ENCODE measurements around the gene SLC7A6OS. TPM values are rescaled to one million over a fixed set of nuclear protein-coding genes. Genes with fewer than 3 reads are reported as not detected.

Gene SLC7A6OS
- total RNA-seq (2014; rRNA removed; shearing (Covaris generic)), result 15.6 and 19.1 TPM in 2 replicates

DNA sequence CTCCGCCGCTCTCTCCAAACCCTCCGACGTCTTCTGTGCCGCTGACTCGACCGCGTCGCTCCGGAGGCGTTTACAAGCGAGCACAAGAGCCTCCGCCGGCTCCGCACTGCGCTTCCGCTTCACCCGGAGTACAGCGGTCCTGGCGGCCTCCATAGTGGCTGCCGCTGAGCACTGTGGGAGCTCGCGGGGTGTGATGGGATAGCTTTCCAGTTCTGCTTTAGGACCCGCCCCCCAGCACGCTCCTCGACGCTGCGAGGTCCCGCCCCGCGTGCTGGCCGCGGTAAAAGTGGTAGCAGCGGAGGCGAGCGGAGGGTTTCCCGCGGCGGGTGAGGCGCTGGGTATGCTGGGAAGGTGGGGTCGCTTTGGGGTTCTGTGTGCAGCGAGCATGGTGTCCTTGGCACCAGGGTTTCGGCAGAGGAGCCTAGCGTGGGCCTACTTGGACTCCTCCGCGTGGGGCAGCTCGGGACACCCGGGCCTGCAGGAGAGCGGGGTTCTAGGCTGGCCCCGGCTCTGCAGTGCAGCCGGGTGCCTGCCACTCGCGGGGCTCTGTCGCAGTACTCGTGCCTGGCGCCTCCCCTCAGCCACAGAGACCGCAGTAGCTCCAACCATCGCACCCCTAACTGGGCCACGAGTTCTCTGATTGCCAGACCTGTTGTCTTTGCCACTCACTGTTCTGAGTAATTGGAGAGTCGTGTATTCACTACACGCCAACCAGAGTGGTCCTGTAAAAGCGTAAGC lies at the start of gene SLC7A6OS, which contains the start of gene PRMT7:
Gene SLC7A6OS, minus strand, starts transcription at position 173 of the 738 bp plus-strand sequence. Its CDS starts 20 bp downstream, at position 153.
Gene PRMT7, plus strand, starts transcription at position 246 of the 738 bp plus-strand sequence. CDS start 4,961 bp downstream, outside the sequence.
- Histone ChIP-seq H3K9me3 (replicated peaks) (no peaks in the 10 kb centered on the region), H3K4me3 (peak within 1 kb of the TSS; percentile 87), H3K27me3 (replicated peaks) (no peaks in the 10 kb centered on the region), H3K36me3 (peaks cover 64% of the 10 kb centered on the region), H3K27ac (peak within 1 kb of the TSS; percentile 10), H3K4me1 (replicated peaks) (peaks cover 13% of the 10 kb centered on the region)
- peak; percentile 87 to 89 for DNase-seq (ENCODE audit: low read depth in 1 of 2, low spot score in 2 of 2)

DNA sequence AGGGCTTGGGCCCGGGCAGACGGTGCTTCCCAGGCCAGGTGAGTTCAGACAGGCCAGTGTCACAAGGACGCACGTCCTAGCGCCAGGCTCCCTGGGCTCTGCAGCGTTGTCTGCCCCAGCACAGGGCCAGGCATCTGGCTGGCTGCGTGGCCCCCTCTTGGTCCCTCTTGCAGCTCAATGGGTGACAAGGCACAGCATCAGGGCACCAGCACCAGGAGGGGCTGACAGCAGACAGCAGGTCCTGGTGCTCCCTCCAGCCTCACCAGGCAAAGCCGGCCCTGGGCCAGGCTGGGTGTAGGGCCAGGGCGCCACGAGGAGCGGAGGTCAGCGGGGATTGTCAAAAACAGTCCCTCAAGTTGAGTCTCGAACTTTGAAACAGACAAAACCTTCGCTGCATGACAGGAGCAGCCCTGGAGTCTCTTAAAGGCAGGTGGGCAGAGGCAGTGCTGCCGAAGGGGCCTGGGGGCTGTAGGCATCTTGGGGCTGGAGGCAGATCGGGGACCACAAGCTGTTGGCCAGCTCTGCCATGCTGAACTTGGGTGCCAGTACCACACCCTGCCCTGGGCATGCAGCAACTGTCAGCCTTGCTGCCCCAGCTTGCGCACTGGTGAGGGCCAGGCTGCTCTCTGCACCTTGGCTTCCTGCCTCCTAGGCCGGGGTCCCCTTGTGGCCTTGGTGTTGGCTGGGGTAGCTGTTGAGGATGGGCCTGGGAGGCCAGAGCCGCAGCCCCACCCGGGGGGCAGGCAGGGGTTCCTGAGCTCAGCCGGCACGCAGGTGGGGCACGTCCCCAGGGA lies 48.8 kb upstream of the SLC7A6OS start:
- Histone ChIP-seq H3K4me3 (no peak overlapping the region), H3K36me3 (peaks cover 35% of the 10 kb centered on the region), H3K4me1 (replicated peaks) (no peaks in the 10 kb centered on the region), H3K9me3 (replicated peaks) (no peaks in the 10 kb centered on the region), H3K27ac (no peak overlapping the region), H3K27me3 (replicated peaks) (no peaks in the 10 kb centered on the region)
- DNase-seq (ENCODE audit: low read depth in 1 of 2, low spot score in 2 of 2), result no peak

DNA sequence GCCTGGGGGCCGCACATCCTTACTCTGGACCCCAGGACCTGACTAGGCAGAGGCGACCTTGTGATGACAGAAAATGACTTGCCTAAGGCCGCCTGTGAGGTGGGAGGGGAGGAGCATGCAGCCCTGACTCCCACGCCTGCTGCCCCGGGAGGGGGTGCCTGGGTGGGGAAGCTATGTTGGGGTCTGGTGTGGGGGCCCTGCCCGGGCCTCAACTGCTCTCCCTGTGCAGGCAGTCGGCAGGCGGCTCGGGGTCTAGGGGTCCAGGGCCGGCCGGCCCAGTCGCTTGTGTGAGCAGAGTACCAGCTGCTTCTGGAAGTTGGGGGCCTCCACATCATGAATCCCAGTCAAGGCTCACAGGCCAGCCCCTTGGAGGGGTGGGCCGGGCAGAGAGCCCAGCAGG lies 48.2 kb upstream of the SLC7A6OS start:
- no peak overlapping the region for H3K4me3 ChIP-seq
- H3K27ac ChIP-seq, result no peak overlapping the region
- peaks cover 39% of the 10 kb centered on the region for H3K36me3 ChIP-seq
- DNase-seq (ENCODE audit: low read depth in 1 of 2, low spot score in 2 of 2), result no peak
- no peaks in the 10 kb centered on the region for H3K4me1 ChIP-seq (replicated peaks)
- H3K9me3 ChIP-seq (replicated peaks), result no peaks in the 10 kb centered on the region
- no peaks in the 10 kb centered on the region for H3K27me3 ChIP-seq (replicated peaks)

DNA sequence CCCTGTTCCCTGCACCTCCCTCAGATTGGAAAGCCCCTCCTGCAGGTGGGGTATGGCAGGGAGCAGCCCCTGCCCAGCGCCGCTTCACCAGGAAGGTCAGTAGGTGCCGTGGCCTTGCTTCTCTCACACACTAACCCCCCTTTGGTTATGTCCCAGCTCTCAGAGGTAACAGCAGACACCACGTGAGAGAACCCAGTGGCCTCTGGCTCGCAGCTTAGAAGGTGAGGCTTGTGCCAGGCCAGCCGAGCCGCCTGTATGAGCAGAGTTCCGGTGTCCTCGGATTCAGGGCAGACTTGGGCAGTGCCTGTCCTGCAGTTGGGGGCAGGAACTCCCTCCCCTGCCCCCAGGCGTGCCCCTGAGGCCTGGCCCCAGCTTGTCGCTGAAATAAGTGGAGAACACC lies 47.2 kb upstream of the SLC7A6OS start:
- no peaks in the 10 kb centered on the region for H3K27me3 ChIP-seq (replicated peaks)
- H3K4me1 ChIP-seq (replicated peaks), result no peaks in the 10 kb centered on the region
- H3K27ac ChIP-seq, result no peak overlapping the region
- no peak overlapping the region for H3K4me3 ChIP-seq
- H3K9me3 ChIP-seq (replicated peaks), result no peaks in the 10 kb centered on the region
- no peak for DNase-seq (ENCODE audit: low read depth in 1 of 2, low spot score in 2 of 2)
- H3K36me3 ChIP-seq, result peaks cover 48% of the 10 kb centered on the region

DNA sequence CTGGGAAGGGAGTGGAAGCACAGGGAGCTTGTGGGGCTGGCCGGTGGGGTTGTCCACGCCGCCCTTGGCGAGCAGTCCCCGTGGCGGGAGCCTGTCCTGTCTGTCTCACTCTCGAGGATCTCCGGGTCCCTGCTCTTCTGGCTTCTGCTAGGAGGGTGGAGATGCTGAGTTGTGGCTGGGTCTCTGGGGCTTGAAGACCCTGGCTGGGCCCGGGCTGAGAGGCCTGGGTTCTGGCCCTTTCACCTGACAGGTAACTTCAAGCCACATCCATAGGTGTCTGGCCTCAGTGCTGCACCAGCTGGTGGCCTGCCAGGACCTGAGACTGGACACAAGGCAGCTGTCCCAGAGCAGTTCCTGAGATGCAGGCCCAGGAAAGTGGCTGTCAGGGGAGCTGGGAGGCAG lies 46.8 kb upstream of the SLC7A6OS start:
- Histone ChIP-seq H3K4me3 (no peak overlapping the region), H3K27ac (no peak overlapping the region), H3K36me3 (peaks cover 52% of the 10 kb centered on the region), H3K4me1 (replicated peaks) (no peaks in the 10 kb centered on the region), H3K27me3 (replicated peaks) (no peaks in the 10 kb centered on the region), H3K9me3 (replicated peaks) (no peaks in the 10 kb centered on the region)
- DNase-seq (ENCODE audit: low read depth in 1 of 2, low spot score in 2 of 2), result no peak

DNA sequence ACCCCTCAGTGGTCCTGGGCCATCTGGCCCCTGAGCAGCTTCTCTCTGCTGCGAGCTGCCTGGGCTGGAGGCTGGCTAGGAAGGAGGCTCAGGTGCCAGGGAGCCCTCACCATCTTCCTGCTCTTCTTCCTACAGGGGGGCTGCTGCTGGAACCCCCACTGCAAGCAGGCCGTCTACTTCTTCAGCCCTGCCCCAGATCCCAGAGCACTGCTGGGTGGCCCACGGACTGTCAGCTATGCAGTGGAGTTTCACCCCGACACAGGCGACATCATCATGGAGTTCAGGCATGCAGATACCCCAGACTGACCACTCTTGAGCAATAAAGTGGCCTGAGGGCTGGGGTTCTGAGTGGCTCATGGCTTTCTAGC lies 46.2 kb upstream of the SLC7A6OS start:
- Histone ChIP-seq H3K27me3 (replicated peaks) (no peaks in the 10 kb centered on the region), H3K4me3 (no peak overlapping the region), H3K4me1 (replicated peaks) (no peaks in the 10 kb centered on the region), H3K9me3 (replicated peaks) (no peaks in the 10 kb centered on the region), H3K36me3 (peaks cover 57% of the 10 kb centered on the region), H3K27ac (no peak overlapping the region)
- DNase-seq (ENCODE audit: low read depth in 1 of 2, low spot score in 2 of 2), result no peak

DNA sequence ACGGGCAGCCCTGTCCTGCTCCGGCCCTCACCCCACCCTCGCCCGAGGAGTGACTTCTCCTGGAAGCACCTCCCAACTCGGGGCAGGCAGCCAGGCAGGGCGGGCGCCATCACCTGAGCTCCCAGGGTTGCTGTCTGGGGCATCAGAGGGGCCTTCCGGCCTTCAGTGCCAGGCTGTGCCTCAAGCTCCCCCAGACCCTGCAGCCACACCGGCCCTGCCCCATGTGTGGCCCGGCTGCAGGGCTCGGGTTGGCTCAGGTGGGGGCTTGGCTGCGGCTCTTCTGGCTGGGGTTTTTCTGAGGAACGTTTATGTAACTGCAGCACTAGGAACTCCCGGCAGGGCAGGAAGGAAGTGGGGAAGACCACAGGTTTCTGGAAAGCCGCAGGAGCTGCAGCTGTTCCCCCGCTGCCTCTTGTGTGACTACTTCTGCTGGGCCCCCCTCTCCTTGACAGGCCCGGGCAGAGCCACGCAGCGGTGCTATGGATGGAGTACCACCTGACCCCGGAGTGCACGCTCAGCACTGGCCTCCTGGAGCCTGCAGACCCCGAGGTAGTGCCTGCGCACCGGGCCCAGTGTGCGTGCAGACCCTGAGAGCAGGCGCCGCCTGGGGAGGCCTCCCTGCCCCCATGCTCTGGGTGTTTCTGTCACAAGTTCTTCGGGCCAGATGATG lies 45.6 kb upstream of the SLC7A6OS start:
- Histone ChIP-seq H3K27ac (no peak overlapping the region), H3K4me3 (no peak overlapping the region), H3K27me3 (replicated peaks) (no peaks in the 10 kb centered on the region), H3K9me3 (replicated peaks) (no peaks in the 10 kb centered on the region), H3K4me1 (replicated peaks) (no peaks in the 10 kb centered on the region), H3K36me3 (peaks cover 63% of the 10 kb centered on the region)
- DNase-seq (ENCODE audit: low read depth in 1 of 2, low spot score in 2 of 2), result no peak

DNA sequence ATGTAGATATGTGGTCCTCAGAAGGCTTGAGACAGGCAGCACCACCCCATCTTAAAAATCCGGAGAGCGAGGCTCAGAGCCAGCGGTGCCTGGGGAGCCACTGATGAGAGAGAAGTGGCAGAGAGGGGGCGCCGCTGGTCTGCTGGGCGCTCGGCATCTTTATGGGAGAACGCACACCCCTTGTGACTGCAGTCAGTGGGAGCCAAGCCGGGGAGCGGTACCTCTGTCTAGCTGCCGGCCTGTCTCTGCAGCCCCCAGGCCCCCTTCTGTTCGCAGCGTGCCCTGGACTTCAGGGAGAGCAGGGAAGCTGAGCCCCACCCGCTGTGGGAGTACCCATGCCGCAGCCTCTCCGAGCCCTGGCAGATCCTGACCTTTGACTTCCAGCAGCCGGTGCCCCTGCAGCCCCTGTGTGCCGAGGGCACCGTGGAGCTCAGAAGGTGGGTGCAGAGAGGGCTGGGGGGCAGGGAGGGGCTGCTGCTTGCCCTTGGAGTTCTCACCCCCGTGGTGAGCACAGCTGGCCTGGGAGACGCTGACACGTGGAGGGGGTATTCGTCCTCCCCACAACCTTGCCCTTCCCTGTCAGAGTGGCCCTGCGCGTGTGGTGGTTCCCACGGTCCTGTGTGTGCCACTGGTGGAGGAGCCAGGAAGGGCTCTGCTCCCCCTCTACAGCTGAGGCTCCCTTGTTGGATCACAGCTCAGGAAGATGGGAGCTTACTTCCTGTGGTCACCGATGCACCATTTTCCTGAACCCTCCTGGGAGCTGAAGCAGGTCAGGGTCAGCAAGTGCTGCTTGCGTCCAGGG lies 44.9 kb upstream of the SLC7A6OS start:
- Histone ChIP-seq H3K4me1 (replicated peaks) (no peaks in the 10 kb centered on the region), H3K36me3 (peaks cover 68% of the 10 kb centered on the region), H3K9me3 (replicated peaks) (no peaks in the 10 kb centered on the region), H3K27me3 (replicated peaks) (no peaks in the 10 kb centered on the region), H3K27ac (no peak overlapping the region), H3K4me3 (no peak overlapping the region)
- no peak for DNase-seq (ENCODE audit: low read depth in 1 of 2, low spot score in 2 of 2)

DNA sequence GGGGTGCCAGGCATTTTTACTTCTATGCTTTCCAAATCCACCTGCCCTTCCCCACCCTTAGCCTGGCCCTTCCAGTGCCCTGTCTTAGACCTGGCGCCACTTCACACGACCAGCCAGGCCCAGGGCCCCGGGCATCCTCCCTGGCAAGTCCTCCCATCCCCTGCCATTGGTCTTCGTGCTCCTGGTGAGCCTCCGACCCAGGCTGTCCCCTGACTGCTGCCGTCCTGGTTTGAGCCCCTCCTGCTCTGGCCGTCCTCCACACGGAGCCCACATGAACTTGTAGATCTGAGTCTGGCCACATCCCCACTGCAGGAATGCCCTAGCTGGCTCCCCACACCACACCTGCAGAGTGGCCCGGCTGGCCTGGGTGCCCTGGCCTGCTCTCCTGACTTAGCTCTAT lies 44.1 kb upstream of the SLC7A6OS start:
- no peak overlapping the region for H3K27ac ChIP-seq
- no peaks in the 10 kb centered on the region for H3K4me1 ChIP-seq (replicated peaks)
- H3K9me3 ChIP-seq (replicated peaks), result no peaks in the 10 kb centered on the region
- DNase-seq (ENCODE audit: low read depth in 1 of 2, low spot score in 2 of 2), result no peak
- no peaks in the 10 kb centered on the region for H3K27me3 ChIP-seq (replicated peaks)
- no peak overlapping the region for H3K4me3 ChIP-seq
- peaks cover 72% of the 10 kb centered on the region for H3K36me3 ChIP-seq

DNA sequence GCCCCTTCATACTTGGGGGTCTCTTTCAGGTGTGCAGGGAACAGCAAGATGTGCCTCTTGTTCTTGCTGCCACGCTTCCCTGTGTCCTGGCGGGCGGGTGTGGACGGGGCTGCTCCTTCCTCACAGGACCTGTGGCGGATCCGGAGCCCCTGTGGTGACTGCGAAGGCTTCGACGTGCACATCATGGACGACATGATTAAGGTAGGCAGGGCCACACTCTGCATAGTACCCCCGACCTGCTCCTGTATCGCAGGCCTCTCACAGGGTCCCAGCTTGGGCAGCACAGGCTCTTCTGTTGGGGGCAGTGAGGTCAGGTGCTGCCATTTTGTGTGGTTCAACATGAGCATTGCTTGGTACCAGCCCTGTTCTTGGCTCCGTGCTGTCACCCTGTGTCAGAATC lies 42.6 kb upstream of the SLC7A6OS start:
- Histone ChIP-seq H3K36me3 (peaks cover 79% of the 10 kb centered on the region), H3K9me3 (replicated peaks) (no peaks in the 10 kb centered on the region)
- no peak for DNase-seq (ENCODE audit: low read depth in 1 of 2, low spot score in 2 of 2)

DNA sequence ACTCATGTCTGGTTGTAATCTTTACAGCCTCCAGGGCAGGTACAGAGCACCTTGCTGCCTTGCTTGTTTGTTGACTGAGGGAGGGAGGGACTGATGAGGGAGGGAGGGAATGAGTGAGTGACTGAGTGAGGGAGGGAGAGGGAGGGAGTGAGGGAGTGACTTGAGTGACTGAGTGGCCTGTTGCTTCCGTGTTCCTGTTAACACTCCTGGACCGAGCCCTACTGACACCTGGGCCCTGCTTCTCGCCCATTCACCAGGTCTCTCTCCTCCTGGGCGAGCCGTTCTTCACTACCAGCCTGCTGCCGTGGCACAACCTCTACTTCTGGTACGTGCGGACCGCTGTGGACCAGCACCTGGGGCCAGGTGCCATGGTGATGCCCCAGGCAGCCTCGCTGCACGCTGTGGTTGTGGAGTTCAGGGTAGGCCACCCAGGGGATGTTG lies 41.3 kb upstream of the SLC7A6OS start:
- Histone ChIP-seq H3K27ac (no peak overlapping the region), H3K9me3 (replicated peaks) (no peaks in the 10 kb centered on the region), H3K4me1 (replicated peaks) (no peaks in the 10 kb centered on the region), H3K36me3 (peaks cover 80% of the 10 kb centered on the region), H3K4me3 (no peak overlapping the region), H3K27me3 (replicated peaks) (no peaks in the 10 kb centered on the region)
- DNase-seq (ENCODE audit: low read depth in 1 of 2, low spot score in 2 of 2), result no peak

More for the DNA sequence above, 42.6 kb upstream of the SLC7A6OS start:
- no peaks in the 10 kb centered on the region for H3K27me3 ChIP-seq (replicated peaks)
- no peak overlapping the region for H3K4me3 ChIP-seq
- no peak overlapping the region for H3K27ac ChIP-seq
- H3K4me1 ChIP-seq (replicated peaks), result no peaks in the 10 kb centered on the region

DNA sequence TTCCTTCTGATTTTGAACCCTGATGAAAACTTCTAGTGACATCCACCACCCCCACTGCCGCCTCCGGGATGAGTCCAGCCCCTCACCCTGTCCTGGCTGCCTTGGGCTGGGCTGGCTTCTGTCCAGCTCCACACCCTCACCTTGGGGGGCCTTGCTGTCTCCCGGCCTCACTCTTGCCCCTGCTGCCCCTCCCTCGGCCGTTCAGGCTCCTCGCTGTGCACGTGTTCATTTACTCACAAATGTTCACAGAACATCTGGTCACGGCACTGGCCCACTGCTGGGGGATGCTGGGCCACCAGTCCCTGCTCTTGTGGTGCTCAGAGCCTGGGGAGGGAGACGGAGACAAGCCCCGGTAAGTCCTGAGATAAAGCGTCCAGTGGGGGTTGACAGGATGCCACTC lies 40.7 kb upstream of the SLC7A6OS start:
- H3K36me3 ChIP-seq, result peaks cover 77% of the 10 kb centered on the region
- H3K27ac ChIP-seq, result no peak overlapping the region
- H3K4me3 ChIP-seq, result no peak overlapping the region
- H3K27me3 ChIP-seq (replicated peaks), result no peaks in the 10 kb centered on the region
- no peak for DNase-seq (ENCODE audit: low read depth in 1 of 2, low spot score in 2 of 2)
- no peaks in the 10 kb centered on the region for H3K9me3 ChIP-seq (replicated peaks)
- no peaks in the 10 kb centered on the region for H3K4me1 ChIP-seq (replicated peaks)

DNA sequence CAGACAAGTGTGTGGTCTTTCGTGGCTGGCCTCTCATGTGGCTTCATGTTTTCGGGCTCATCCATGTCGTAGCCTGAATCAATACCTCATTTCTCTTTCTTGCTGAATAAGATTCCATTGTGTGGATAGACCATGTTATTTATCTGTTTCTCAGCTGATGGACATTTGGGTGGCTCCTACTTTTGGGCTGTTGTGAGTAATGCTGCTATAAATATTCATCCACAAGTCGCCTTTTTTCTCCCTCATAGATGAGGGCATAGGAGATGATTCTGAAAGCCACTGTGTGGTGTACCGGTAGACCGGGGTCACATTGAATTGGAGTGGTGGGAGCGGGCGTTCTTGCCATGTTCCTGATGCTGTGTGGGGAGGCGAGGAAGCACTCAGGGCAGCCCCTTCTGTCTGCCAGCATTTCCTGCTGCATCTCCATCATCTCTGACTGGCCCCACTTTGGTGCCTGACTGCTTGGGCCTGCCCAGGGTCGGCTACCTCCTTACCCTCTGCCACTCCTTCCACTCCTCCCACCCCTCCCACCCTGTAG lies 40.1 kb upstream of the SLC7A6OS start:
- Histone ChIP-seq H3K4me1 (replicated peaks) (no peaks in the 10 kb centered on the region), H3K36me3 (peaks cover 77% of the 10 kb centered on the region), H3K9me3 (replicated peaks) (no peaks in the 10 kb centered on the region), H3K4me3 (no peak overlapping the region), H3K27ac (no peak overlapping the region), H3K27me3 (replicated peaks) (no peaks in the 10 kb centered on the region)
- DNase-seq (ENCODE audit: low read depth in 1 of 2, low spot score in 2 of 2), result no peak
